H9 (cell line): ENCODE results near the gene HTR1E. TPM values are rescaled to one million over a fixed set of nuclear protein-coding genes. Genes with fewer than 3 reads are reported as not detected.
"Not testable (repeated sequence)": the region's sequence is repeated elsewhere in the genome, so short reads cannot be mapped to it uniquely, and the experiment has no call there.

ENCODE experiments used
- DNase-seq: peaks from one replicate; pipeline ENCODE4 v3.0.0-alpha.2; 2017
- H2AFZ ChIP-seq: one replicate; pipeline ENCODE4 v1.6.1; 2013; ENCODE audit warnings: mild to moderate bottlenecking, low read length, control low read depth, moderate library complexity
- H2AK5ac ChIP-seq: 2 replicates; pipeline ENCODE4 v1.6.1; 2013; ENCODE audit warnings: low read length, control low read depth, mixed read lengths; ENCODE audit not compliant: insufficient read length
- H2BK120ac ChIP-seq: one replicate; pipeline ENCODE4 v1.6.1; 2013; ENCODE audit warnings: low read depth, mild to moderate bottlenecking, low read length, control low read depth, inconsistent platforms; ENCODE audit not compliant: poor library complexity, severe bottlenecking
- H2BK12ac ChIP-seq: 2 replicates; pipeline ENCODE4 v1.6.1; 2013; ENCODE audit warnings: low read length, control low read depth, mixed read lengths, low read depth; ENCODE audit not compliant: insufficient read length
- H2BK15ac ChIP-seq: 2 replicates; pipeline ENCODE4 v1.6.1; 2013; ENCODE audit warnings: low read depth, low read length, control low read depth
- H2BK20ac ChIP-seq: one replicate; pipeline ENCODE4 v1.6.1; 2013; ENCODE audit warnings: low read depth, mild to moderate bottlenecking, low read length, control low read depth, inconsistent platforms; ENCODE audit not compliant: poor library complexity, severe bottlenecking
- H2BK5ac ChIP-seq: 2 replicates; pipeline ENCODE4 v1.6.1; 2013; ENCODE audit warnings: low read length, control low read depth, mixed read lengths; ENCODE audit not compliant: insufficient read length
- H3K14ac ChIP-seq: 2 replicates; pipeline ENCODE4 v1.6.1; 2013; ENCODE audit warnings: low read length, control low read depth; ENCODE audit not compliant: insufficient read depth
- H3K18ac ChIP-seq: 2 replicates; pipeline ENCODE4 v1.6.1; 2013; ENCODE audit warnings: low read depth, mild to moderate bottlenecking, mixed read lengths, low read length, control low read depth; ENCODE audit not compliant: insufficient read length
- H3K23ac ChIP-seq: 2 replicates; pipeline ENCODE4 v1.6.1; 2013; ENCODE audit warnings: low read length, control low read depth, mixed read lengths, low read depth; ENCODE audit not compliant: insufficient read length
- H3K23me2 ChIP-seq: 2 replicates; pipeline ENCODE4 v1.6.1; 2013; ENCODE audit warnings: low read depth, mild to moderate bottlenecking, mixed read lengths, low read length, control low read depth; ENCODE audit not compliant: insufficient read length, poor library complexity, severe bottlenecking
- H3K27ac ChIP-seq: 2 replicates; pipeline ENCODE4 v1.5.1; 2013; ENCODE audit warnings: low read length, control low read depth, mixed read lengths, low read depth; ENCODE audit not compliant: insufficient read length
- H3K27me3 ChIP-seq: 2 replicates; pipeline ENCODE4 v1.6.1; 2013; ENCODE audit warnings: low read length, control low read depth, inconsistent platforms; ENCODE audit not compliant: insufficient read depth
- H3K4ac ChIP-seq: 2 replicates; pipeline ENCODE4 v1.6.1; 2013; ENCODE audit warnings: low read depth, mild to moderate bottlenecking, control low read depth, inconsistent platforms, low read length, moderate library complexity
- H3K4me1 ChIP-seq: 2 replicates; pipeline ENCODE4 v1.6.1; 2013; ENCODE audit warnings: low read length, control low read depth, inconsistent platforms; ENCODE audit not compliant: insufficient read depth
- H3K4me2 ChIP-seq: 2 replicates; pipeline ENCODE4 v1.6.1; 2013; ENCODE audit warnings: low read length, control low read depth, mixed read lengths; ENCODE audit not compliant: insufficient read length, insufficient read depth
- H3K56ac ChIP-seq: 2 replicates; pipeline ENCODE4 v1.6.1; 2013; ENCODE audit warnings: low read depth, mild to moderate bottlenecking, mixed read lengths, low read length, control low read depth; ENCODE audit not compliant: insufficient read length
- H3K79me1 ChIP-seq: 2 replicates; pipeline ENCODE4 v1.6.1; 2013; ENCODE audit warnings: low read depth, mild to moderate bottlenecking, moderate library complexity, low read length, control low read depth, inconsistent platforms; ENCODE audit not compliant: insufficient read depth, poor library complexity, severe bottlenecking
- H3K79me2 ChIP-seq: 2 replicates; pipeline ENCODE4 v1.6.1; 2013; ENCODE audit warnings: low read length, control low read depth, inconsistent platforms; ENCODE audit not compliant: insufficient read depth
- H3K9ac ChIP-seq: 2 replicates; pipeline ENCODE4 v1.6.1; 2013; ENCODE audit warnings: low read length, control low read depth, mixed read lengths; ENCODE audit not compliant: insufficient read length; ENCODE audit errors: extremely low read depth
- H3K9me3 ChIP-seq: one replicate; pipeline ENCODE4 v1.6.1; 2013; ENCODE audit warnings: low read depth, low read length, inconsistent platforms; ENCODE audit not compliant: control insufficient read depth
- H3T11ph ChIP-seq: one replicate; pipeline ENCODE4 v1.6.1; 2013; ENCODE audit warnings: mild to moderate bottlenecking, low read length, control low read depth, inconsistent platforms
- H4K20me1 ChIP-seq: one replicate; pipeline ENCODE4 v1.6.1; 2013; ENCODE audit not compliant: control insufficient read depth, insufficient read length, insufficient read depth
- H4K5ac ChIP-seq: 2 replicates; pipeline ENCODE4 v1.6.1; 2013; ENCODE audit warnings: low read depth, mild to moderate bottlenecking, mixed read lengths, low read length, control low read depth; ENCODE audit not compliant: insufficient read length
- H4K8ac ChIP-seq: replicated peaks from 2 replicates; pipeline ENCODE4 v1.6.1; 2013; ENCODE audit warnings: low read length, control low read depth, mixed read lengths, low read depth; ENCODE audit not compliant: insufficient read length
- H4K91ac ChIP-seq: 2 replicates; pipeline ENCODE4 v1.6.1; 2013; ENCODE audit warnings: low read depth, mild to moderate bottlenecking, moderate library complexity, mixed read lengths, low read length, control low read depth; ENCODE audit not compliant: insufficient read length
- H3K27ac Mint-ChIP-seq, 3 experiments: 2 replicates in 2 of 3; 3 replicates in 1 of 3; pipeline ENCODE4 v1.8.0; 2020 to 2021; ENCODE audit warnings: mixed read lengths in 3 of 3, mild to moderate bottlenecking in 1 of 3, moderate library complexity in 1 of 3
- H3K27me3 Mint-ChIP-seq: 2 replicates; pipeline ENCODE4 v1.8.0; 2021; ENCODE audit warnings: low read depth, mild to moderate bottlenecking, moderate library complexity, mixed read lengths
- H3K36me3 Mint-ChIP-seq, 3 experiments: 2 replicates in 2 of 3; 3 replicates in 1 of 3; pipeline ENCODE4 v1.8.0; 2020 to 2021; ENCODE audit warnings: low read depth in 3 of 3, mixed read lengths in 3 of 3; ENCODE audit not compliant: insufficient read depth in 1 of 3
- H3K4me1 Mint-ChIP-seq, 2 experiments: 2 replicates each; pipeline ENCODE4 v1.8.0; 2020; ENCODE audit warnings: mixed read lengths in 2 of 2
- H3K4me3 Mint-ChIP-seq, 2 experiments: 2 replicates in 1 of 2; 3 replicates in 1 of 2; pipeline ENCODE4 v1.8.0; 2020 to 2021; ENCODE audit warnings: mild to moderate bottlenecking in 2 of 2, mixed read lengths in 2 of 2, moderate library complexity in 1 of 2
- H3K9me3 Mint-ChIP-seq, 2 experiments: 2 replicates in 1 of 2; 3 replicates in 1 of 2; pipeline ENCODE4 v1.8.0; 2020; ENCODE audit warnings: mild to moderate bottlenecking in 2 of 2, mixed read lengths in 2 of 2, moderate library complexity in 1 of 2
- WGBS: extraction: QIAGEN DNeasy Blood & Tissue Kit; methylation state at CpG from one replicate; pipeline ENCODE4 v1.1.7; 2013; ENCODE audit warnings: missing lambda C conversion rate, low lambda C conversion rate, mixed read lengths; ENCODE audit not compliant: insufficient read length; ENCODE audit errors: extremely low coverage; 5-methylcytosine and 5-hydroxymethylcytosine counted together
- total RNA-seq: library from RNA; stranded (reverse); gene quantifications from 2 replicates; pipeline ENCODE4 v1.2.1, GENCODE V29; 2021

The HTR1E gene
- total RNA-seq, 1 experiment from 2014 or later: not detected

DNA sequence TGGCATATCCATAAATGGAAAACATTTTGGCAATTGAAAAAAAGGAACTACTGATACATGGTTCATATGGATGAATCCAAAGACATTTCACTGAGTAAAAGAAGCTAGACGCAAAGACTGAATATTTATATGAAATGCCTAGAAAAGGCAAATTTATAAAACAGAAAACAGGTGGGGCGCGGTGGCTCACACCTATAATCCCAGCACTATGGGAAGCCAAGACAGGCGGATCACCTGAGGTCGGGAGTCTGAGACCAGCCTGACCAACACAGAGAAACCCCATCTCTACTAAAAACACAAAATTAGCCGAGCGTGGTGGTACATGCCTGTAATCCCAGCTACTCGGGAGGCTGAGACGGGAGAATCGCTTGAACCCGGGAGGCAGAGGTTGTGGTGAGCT lies 9.5 kb upstream of the HTR1E start:
- not testable (repeated sequence) for H3K9ac ChIP-seq, H3T11ph ChIP-seq, H3K4me1 ChIP-seq, H3K4me2 ChIP-seq, H3K14ac ChIP-seq, H2BK5ac ChIP-seq, H3K4ac ChIP-seq, H2AFZ ChIP-seq, H3K27ac ChIP-seq, H3K23ac ChIP-seq, H3K9me3 Mint-ChIP-seq, H4K5ac ChIP-seq, H3K27ac Mint-ChIP-seq, H3K23me2 ChIP-seq, H2AK5ac ChIP-seq, H4K91ac ChIP-seq, H3K27me3 Mint-ChIP-seq, H3K4me3 Mint-ChIP-seq, H4K8ac ChIP-seq, H4K20me1 ChIP-seq, H3K27me3 ChIP-seq, H3K56ac ChIP-seq, H3K18ac ChIP-seq, H3K36me3 Mint-ChIP-seq, H2BK12ac ChIP-seq, H2BK15ac ChIP-seq, H3K9me3 ChIP-seq, H3K79me1 ChIP-seq, H2BK120ac ChIP-seq, H2BK20ac ChIP-seq, DNase-seq, H3K79me2 ChIP-seq, H3K4me1 Mint-ChIP-seq
- no CpG with 5 or more reads among the region's 11 CpGs for WGBS
